K562 (cell line): ENCODE results near the gene RORC. TPM values are rescaled to one million over a fixed set of nuclear protein-coding genes. Genes with fewer than 3 reads are reported as not detected.
A peak's percentile ranks its signal among the peaks of the same experiment; 100 is the strongest.

Experiments
- ATF1 ChIP-seq, 2 experiments: fragments of 450-650 bp in 1 of 2; IDR thresholded peaks; 2 replicates each; pipeline ENCODE4 v1.6.1; 2016; ENCODE audit warnings: missing compliant biosample characterization in 1 of 2, missing genetic modification characterization in 1 of 2
- BDP1 ChIP-seq: IDR thresholded peaks from 3 replicates; pipeline ENCODE4 v1.6.1; 2011; ENCODE audit not compliant: insufficient read length, insufficient read depth
- CBX8 ChIP-seq: fragments of 200-600 bp; sonication (generic); IDR thresholded peaks from 2 replicates; pipeline ENCODE4 v1.6.1; 2012; ENCODE audit warnings: borderline replicate concordance, mixed run types, low read depth, mild to moderate bottlenecking, moderate library complexity, mixed read lengths, low read length, control low read depth, inconsistent platforms; ENCODE audit not compliant: poor library complexity, severe bottlenecking; ENCODE audit errors: extremely low read depth
- CTBP1 ChIP-seq: fragments of 450-650 bp; IDR thresholded peaks from 2 replicates; pipeline ENCODE4 v1.6.1; 2016; ENCODE audit warnings: borderline replicate concordance
- ETV6 ChIP-seq, 3 experiments: fragments of 150-350 bp in 1 of 3; sonication (generic) in 1 of 3; formaldehyde crosslinking in 1 of 3; IDR thresholded peaks; 2 replicates each; pipeline versions ENCODE4 v1.6.1 to v1.8.0; 2014 to 2022; ENCODE audit warnings: borderline replicate concordance in 2 of 3, low read depth in 2 of 3, antibody characterized with exemption in 1 of 3, low read length in 1 of 3, mild to moderate bottlenecking in 1 of 3, missing genetic modification reagents in 1 of 3
- FOS ChIP-seq: IDR thresholded peaks from 3 replicates; pipeline ENCODE4 v1.6.1; 2011; ENCODE audit not compliant: insufficient read length; ENCODE audit errors: extremely low read depth
- HDAC8 ChIP-seq: fragments of 450-650 bp; IDR thresholded peaks from 2 replicates; pipeline ENCODE4 v1.6.1; 2016; ENCODE audit warnings: mild to moderate bottlenecking, missing genetic modification characterization, moderate library complexity, missing compliant biosample characterization
- JUN ChIP-seq, 2 experiments: sonication (generic) in 1 of 2; formaldehyde crosslinking in 1 of 2; IDR thresholded peaks; 2 replicates each; pipeline versions ENCODE4 v1.6.1 to v1.8.0; 2012 to 2022; ENCODE audit warnings: borderline replicate concordance in 2 of 2, mild to moderate bottlenecking in 2 of 2, improper control_type of control experiment in 1 of 2, low read depth in 1 of 2, low read length in 1 of 2, missing genetic modification reagents in 1 of 2
- JUND ChIP-seq, 2 experiments: IDR thresholded peaks; 2 replicates in 1 of 2; 3 replicates in 1 of 2; pipeline ENCODE4 v1.6.1; 2011; ENCODE audit warnings: borderline replicate concordance in 2 of 2, low read depth in 2 of 2, low read length in 2 of 2, improper control_type of control experiment in 1 of 2, missing biosample characterization in 1 of 2, missing genetic modification characterization in 1 of 2, missing genetic modification reagents in 1 of 2
- NFE2L1 ChIP-seq: fragments of 450-650 bp; IDR thresholded peaks from 2 replicates; pipeline ENCODE4 v1.6.1; 2016; ENCODE audit warnings: missing genetic modification characterization, low read depth, mild to moderate bottlenecking, missing compliant biosample characterization, moderate library complexity, borderline replicate concordance
- PHB ChIP-seq: fragments of 250-450 bp; sonication (Bioruptor Pico); IDR thresholded peaks from 2 replicates; pipeline ENCODE4 v1.5.0; 2021
- PTTG1 ChIP-seq: fragments of 450-650 bp; IDR thresholded peaks from 2 replicates; pipeline ENCODE4 v1.6.1; 2016; ENCODE audit warnings: low read depth, mild to moderate bottlenecking, missing genetic modification characterization, missing compliant biosample characterization
- SMARCE1 ChIP-seq: fragments of 450-650 bp; IDR thresholded peaks from 2 replicates; pipeline ENCODE4 v1.7.1; 2016; ENCODE audit warnings: mild to moderate bottlenecking
- TCF7 ChIP-seq: sonication (generic); IDR thresholded peaks from 2 replicates; pipeline ENCODE4 v1.6.1; 2016; ENCODE audit warnings: antibody characterized with exemption, borderline replicate concordance
- ZNF263 ChIP-seq: sonication (generic); formaldehyde crosslinking; IDR thresholded peaks from 2 replicates; pipeline ENCODE4 v1.8.0; 2022; ENCODE audit warnings: mild to moderate bottlenecking, missing genetic modification reagents, borderline replicate concordance
- ZNF324 ChIP-seq: fragments of 250-450 bp; sonication (Bioruptor Pico); IDR thresholded peaks from 2 replicates; pipeline ENCODE4 v1.4.0; 2020; ENCODE audit warnings: mild to moderate bottlenecking
- ZNF408 ChIP-seq: fragments of 250-450 bp; sonication (Bioruptor Pico); IDR thresholded peaks from 2 replicates; pipeline ENCODE4 v1.4.0; 2020; ENCODE audit warnings: low read depth, mild to moderate bottlenecking, moderate library complexity
- ZNF431 ChIP-seq: sonication (generic); formaldehyde crosslinking; IDR thresholded peaks from 2 replicates; pipeline ENCODE4 v1.8.0; 2022; ENCODE audit warnings: mild to moderate bottlenecking, missing genetic modification reagents
- polyA plus RNA-seq, 8 experiments: library from polyadenylated mRNA; depleted of rRNA in 4 of 8; stranded (reverse) in 5 of 8; unstranded in 3 of 8; fragments of >200 nt; fragmentation: Nextera tagmentation in 2 of 8; fragmentation: Illumina TruSeq in 1 of 8; extraction: Ambion mirVana in 2 of 8; extraction: Trizol in 1 of 8; gene quantifications; 2 replicates each; pipeline versions ENCODE4 v1.2.1 to v1.2.3, GENCODE V29; 2011 to 2014; ENCODE audit warnings: inconsistent platforms in 1 of 8, missing spikeins in 1 of 8
- total RNA-seq, 7 experiments: library from RNA; depleted of rRNA in 6 of 7; stranded (reverse); fragments of >200 nt in 6 of 7; fragmentation: Illumina TruSeq in 2 of 7; extraction: Trizol in 2 of 7; gene quantifications; 2 replicates each; pipeline versions ENCODE4 v1.2.1 to v1.2.3, GENCODE V29; 2011 to 2021; ENCODE audit warnings: low replicate concordance in 1 of 7
- TF ChIP-seq, protein P1 (sequence below): fragments of 450-650 bp; IDR thresholded peaks from 2 replicates; pipeline ENCODE4 v1.6.1; 2016; ENCODE audit warnings: low read depth

RORC gene
- total and polyA plus RNA-seq, 9 of the 15 experiments (the other 6 are each of a cell fraction or from before 2014, with no cell fraction given): not detected

DNA sequence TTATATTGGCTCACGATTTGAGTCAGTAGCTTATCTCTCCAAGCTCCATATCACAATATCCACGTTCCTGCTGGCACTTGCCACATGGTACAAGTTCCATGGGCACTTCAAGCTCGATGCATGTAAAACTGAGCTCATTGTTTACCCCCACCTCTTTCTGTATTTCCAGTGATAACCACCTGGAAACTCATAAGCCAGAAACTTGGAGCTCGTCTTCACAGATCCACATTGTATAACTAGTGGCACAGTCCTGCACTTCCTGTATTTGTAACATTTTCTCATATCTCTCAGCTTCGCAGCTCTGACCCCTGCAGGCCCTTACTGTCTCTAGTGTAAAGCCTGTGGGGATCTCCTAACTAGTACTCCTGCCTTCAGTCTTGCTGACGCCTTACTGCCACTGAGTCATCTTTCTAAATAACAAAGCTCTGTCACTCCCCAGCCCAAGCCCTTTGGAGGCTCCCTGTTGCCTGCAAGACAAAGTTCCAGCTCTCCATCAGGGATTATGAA lies 14.5 kb upstream of the RORC start (continued):
- TF ChIP-seq FOS (no peak), BDP1 (no peak), HDAC8 (no peak), SMARCE1 (0 out of 2 replicates have a peak, but pooled peaks have one; percentile 44), PTTG1 (no peak), TCF7 (no peak), ZNF431 (0 out of 2 replicates have a peak, but pooled peaks have one; percentile 18), JUN (IDR thresholded peaks at IDR 0.05; ENCODE audit: borderline replicate concordance, low read depth, low read length) (peak; percentile 50; the same call in 1 of the 2 replicates), JUN (CRISPR knock-in tag; IDR thresholded peaks at IDR 0.05; ENCODE audit: borderline replicate concordance) (no peak), ZNF263 (CRISPR knock-in tag) (no peak), NFE2L1 (no peak), CTBP1 (peak; percentile 37; the same call in 1 of the 2 replicates), CBX8 (no peak), JUND (IDR thresholded peaks at IDR 0.05; ENCODE audit: borderline replicate concordance, low read depth, low read length) (peak; percentile 43; the same call in 1 of the 2 replicates), JUND (tag; IDR thresholded peaks at IDR 0.05; ENCODE audit: borderline replicate concordance, low read depth, low read length) (peak; percentile 36; the same call in 1 of the 3 replicates), ZNF408 (no peak), ETV6 (IDR thresholded peaks at IDR 0.05; ENCODE audit: borderline replicate concordance in 1 of 2, low read depth in 2 of 2, low read length in 1 of 2) (no peak), ETV6 (CRISPR knock-in tag; IDR thresholded peaks at IDR 0.05; ENCODE audit: borderline replicate concordance) (no peak), PHB (CRISPR knock-in tag) (no peak), ATF1 (CRISPR knock-in tag; IDR thresholded peaks at IDR 0.05) (no peak), ATF1 (tag; IDR thresholded peaks at IDR 0.05) (0 out of 2 replicates have a peak, but pooled peaks have one; percentile 13), ZNF324 (CRISPR knock-in tag) (no peak)
- TF ChIP-seq, protein P1, sequence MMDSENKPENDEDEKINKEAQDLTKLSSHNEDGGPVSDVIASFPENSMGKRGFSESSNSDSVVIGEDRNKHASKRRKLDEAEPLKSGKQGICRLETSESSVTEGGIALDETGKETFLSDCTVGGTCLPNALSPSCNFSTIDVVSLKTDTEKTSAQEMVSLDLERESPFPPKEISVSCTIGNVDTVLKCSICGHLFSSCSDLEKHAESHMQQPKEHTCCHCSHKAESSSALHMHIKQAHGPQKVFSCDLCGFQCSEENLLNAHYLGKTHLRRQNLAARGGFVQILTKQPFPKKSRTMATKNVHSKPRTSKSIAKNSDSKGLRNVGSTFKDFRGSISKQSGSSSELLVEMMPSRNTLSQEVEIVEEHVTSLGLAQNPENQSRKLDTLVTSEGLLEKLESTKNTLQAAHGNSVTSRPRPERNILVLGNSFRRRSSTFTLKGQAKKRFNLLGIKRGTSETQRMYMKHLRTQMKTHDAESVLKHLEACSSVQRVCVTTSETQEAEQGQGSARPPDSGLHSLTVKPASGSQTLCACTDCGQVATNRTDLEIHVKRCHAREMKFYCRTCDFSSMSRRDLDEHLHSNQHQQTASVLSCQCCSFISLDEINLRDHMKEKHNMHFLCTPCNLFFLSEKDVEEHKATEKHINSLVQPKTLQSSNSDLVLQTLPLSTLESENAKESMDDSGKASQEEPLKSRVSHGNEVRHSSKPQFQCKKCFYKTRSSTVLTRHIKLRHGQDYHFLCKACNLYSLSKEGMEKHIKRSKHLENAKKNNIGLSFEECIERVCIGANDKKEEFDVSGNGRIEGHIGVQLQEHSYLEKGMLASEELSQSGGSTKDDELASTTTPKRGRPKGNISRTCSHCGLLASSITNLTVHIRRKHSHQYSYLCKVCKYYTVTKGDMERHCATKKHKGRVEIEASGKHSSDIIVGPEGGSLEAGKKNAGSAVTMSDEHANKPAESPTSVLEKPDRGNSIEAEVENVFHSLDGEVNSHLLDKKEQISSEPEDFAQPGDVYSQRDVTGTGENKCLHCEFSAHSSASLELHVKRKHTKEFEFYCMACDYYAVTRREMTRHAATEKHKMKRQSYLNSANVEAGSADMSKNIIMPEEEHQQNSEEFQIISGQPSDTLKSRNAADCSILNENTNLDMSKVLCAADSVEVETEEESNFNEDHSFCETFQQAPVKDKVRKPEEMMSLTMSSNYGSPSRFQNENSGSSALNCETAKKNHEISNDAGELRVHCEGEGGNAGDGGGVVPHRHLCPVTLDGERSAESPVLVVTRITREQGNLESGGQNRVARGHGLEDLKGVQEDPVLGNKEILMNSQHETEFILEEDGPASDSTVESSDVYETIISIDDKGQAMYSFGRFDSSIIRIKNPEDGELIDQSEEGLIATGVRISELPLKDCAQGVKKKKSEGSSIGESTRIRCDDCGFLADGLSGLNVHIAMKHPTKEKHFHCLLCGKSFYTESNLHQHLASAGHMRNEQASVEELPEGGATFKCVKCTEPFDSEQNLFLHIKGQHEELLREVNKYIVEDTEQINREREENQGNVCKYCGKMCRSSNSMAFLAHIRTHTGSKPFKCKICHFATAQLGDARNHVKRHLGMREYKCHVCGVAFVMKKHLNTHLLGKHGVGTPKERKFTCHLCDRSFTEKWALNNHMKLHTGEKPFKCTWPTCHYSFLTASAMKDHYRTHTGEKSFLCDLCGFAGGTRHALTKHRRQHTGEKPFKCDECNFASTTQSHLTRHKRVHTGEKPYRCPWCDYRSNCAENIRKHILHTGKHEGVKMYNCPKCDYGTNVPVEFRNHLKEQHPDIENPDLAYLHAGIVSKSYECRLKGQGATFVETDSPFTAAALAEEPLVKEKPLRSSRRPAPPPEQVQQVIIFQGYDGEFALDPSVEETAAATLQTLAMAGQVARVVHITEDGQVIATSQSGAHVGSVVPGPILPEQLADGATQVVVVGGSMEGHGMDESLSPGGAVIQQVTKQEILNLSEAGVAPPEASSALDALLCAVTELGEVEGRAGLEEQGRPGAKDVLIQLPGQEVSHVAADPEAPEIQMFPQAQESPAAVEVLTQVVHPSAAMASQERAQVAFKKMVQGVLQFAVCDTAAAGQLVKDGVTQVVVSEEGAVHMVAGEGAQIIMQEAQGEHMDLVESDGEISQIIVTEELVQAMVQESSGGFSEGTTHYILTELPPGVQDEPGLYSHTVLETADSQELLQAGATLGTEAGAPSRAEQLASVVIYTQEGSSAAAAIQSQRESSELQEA: no peak
